ENCODE data around the gene SCAMP4.

SCAMP4 gene, protein sequence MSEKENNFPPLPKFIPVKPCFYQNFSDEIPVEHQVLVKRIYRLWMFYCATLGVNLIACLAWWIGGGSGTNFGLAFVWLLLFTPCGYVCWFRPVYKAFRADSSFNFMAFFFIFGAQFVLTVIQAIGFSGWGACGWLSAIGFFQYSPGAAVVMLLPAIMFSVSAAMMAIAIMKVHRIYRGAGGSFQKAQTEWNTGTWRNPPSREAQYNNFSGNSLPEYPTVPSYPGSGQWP

DNA sequence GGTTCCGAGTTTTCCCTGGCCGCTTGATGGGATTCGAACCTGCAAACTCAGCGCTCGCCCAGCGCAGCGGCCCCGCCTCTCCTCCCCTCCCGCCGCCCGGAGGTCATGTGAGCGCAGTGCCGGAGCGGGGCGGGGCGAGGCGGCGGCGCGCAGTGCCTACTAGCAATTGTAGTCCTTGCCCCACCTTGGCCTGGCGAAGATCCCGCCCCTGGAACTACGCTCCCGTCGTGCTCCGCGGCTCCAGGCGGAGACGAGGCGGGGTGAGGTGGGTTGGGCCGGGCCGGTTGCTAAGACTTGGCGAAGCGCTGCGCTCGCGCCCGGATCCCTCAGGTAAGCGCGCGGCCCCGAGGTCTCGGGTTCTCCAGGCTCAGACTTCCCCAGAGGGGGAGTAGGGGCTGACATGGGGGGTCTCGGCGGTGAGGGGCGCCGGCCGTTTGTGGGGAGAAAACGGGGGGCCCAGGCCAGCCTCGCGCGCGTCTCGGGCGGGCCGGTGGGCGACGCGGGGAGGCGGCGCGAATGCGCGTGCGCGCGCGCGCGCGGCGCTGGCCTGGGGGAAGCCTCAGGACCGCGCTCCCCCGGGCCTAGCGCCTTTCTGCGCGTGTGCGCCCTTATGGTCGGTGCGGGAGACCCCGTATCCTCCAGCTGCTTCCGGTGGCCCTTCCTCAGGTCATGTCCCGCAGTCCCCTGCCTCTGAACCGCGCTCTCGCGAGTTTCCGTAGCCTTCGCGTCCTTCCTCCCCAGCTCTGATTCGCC lies at the start of gene SCAMP4, which contains the start of gene ADAT3:
SCAMP4 (plus strand) TSS at position 290 of the 753 bp plus-strand sequence. CDS start 9,621 bp downstream, outside the sequence.
ADAT3 (plus strand) TSS at position 290 of the 753 bp plus-strand sequence. CDS start 6,649 bp downstream, outside the sequence.
- in situ Hi-C loops (cut with HindIII; ENCODE audit: low sequenced_read_pairs) = no loop called here

DNA sequence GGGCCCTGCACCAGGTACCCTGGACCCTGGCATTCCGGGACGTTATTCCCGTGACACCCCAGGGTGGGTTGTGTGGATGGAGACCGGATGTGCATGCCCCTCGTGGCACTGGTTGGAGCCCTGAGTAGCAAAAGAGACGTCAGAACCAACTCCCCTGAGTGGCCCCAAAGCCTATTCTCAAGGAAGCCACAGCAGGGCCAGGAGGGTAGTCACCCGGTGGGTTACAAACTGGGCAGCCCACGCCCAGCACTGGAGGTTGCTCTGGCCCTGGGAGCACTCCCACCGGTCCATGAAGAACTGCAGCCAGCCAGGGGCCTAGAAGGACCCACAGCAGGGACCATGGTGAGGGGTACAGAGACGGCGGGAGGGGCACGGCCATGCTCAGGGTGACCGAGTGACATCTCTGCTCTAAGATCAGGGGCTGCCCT lies 49.4 kb upstream of the SCAMP4 start:
- in situ Hi-C loops (cut with HindIII; ENCODE audit: low sequenced_read_pairs) = no loop called here

DNA sequence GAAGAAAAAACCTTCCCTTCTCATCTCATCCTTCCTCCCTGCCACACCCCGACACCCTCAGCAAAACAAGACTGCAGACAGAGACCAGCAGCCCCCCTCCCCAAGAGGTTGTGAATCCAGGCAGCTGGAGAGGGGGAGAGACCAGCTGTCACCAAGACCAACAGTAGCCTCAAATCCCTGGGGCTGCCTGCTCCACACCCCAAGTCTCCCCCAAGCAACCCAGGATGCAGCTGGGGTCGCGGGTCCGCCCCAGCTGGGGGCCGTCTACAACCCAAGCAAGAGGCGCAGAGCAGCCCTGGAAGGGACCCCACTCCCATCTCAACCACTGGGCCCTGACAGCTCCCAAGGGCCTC lies 48.9 kb upstream of the SCAMP4 start:
- in situ Hi-C loops (cut with HindIII; ENCODE audit: low sequenced_read_pairs) = no loop called here

DNA sequence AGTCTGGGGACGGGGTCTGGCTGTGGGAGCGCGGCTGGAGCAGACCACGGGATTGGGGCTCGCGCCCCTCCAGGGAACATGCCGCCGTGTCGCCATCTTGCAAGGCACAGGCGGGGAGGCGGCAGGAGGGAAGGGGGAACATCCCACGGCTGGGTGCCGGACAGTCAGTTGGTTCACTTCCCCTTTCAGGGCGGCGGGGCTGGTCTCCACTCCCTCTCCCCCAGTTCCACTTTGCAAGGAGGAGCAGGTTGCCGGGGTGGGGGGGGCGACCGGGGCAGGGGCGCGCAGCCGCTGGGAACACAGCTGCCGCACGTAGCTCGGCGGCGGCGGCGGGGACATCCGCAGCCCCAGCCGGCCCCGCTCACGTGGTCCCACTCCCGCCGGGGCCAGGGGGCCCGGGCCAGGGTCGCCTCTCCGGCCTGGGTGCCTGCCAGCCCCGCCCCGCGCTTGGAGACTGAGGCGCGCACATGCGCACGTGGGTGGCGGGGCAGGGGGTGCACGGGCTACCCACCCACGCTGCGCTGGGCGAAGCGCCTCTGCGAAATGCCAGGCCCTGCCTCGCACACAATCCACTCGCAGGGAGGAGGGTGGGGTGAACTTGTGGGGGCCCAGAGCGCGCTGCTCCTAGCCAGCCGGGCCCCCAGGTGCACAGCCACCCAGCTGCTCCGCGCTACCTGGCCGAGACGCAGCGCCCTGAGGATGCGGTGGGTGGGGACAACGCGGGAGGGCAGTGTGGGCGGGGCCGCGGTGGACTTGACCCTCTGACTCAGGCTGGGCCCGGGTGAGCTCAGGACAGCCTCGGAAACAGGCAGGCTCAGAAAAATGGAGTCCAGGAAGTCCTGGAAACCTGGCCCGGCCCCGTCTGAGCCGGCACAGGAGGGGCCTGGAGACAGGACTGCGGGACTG lies 48.2 kb upstream of the SCAMP4 start:
- in situ Hi-C loops (cut with HindIII; ENCODE audit: low sequenced_read_pairs) = no loop called here

DNA sequence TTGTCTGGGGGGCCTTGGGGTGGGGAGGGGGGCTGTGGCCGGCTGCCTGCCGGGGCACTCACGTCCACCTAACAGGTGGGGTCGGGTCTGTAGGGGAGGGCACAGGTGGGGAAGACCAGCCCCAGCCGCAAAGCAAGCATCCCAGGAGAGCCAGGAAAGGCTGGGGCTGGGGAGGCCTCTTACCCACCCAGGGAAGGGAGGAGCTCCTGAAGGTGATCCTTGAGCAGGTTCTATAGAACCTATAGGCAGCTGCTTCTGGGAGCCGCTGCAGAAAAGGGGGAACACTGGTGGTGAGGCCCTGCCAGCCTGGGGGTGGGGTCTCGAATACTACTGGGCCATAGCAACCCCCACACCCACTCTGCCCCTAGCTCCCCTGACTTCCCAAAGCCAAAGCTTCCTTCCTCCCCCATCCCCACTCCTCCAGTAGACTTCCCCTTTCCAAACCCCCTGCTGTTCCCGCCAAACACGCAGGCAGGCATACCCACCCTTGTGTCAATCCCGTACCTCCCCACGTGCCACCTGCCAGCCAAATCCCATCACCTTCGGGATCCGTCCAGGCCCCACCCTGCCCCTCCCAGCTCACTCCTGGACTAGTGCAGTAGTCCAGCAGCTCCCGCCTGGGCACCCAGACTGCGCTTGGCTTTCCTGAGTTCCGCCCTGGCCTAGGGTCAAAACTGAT lies 47.4 kb upstream of the SCAMP4 start:
- in situ Hi-C loops (cut with HindIII; ENCODE audit: low sequenced_read_pairs) = no loop called here

DNA sequence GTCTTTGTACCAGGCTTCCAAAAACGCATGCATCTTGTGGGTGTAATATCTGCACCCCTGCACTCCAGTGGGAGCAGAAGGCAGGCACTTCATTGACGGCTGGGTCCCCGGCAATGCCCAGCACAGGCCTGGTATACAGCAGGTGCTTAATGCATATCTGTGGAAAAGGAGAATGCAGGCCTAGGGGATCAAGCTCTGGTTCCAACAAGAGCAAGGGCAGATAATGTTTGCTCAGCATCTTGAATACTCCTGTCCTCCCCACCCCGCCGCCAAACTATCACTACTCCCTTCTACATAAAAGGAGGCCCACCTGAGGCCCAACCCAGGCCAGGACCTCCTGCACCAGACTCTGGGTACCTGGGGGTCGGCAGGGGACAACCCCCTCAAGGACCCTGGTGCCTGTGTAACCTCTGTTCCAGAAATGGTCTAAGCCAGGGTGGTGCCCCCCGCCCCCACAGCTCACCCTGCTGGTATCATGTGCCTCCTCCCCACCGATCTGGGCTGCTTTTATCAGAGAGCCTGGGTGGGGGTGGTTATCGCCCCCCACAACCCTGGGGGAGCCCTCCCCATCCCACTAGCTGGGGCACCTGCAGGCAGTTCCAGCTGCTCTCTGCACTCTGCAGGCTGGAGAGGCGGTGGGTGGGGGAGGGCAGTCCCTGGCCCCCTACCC lies 46.7 kb upstream of the SCAMP4 start:
- in situ Hi-C loops (cut with HindIII; ENCODE audit: low sequenced_read_pairs) = no loop called here

DNA sequence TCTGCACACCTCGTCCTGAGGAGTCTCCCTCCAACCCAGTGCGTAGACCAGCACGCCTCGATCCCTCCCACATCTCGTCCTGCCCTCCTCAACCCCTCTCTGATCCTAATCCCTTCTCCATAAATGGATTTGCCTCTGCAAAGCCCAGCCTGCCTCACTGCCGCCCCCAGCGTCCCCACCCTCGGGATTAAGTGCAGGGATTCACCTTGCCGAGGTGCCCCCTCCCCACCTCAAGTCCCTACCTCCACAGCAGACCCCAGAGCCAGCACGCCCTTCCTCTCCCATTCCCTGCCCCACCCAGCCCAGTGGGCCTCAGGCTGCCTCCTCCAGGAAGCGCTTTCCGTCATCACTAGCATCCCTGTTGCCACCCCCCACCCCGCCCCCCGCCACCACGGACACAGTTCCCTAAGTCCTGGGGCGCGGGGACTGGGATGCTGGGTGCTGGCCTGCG lies 45.8 kb upstream of the SCAMP4 start:
- in situ Hi-C loops (cut with HindIII; ENCODE audit: low sequenced_read_pairs) = no loop called here

DNA sequence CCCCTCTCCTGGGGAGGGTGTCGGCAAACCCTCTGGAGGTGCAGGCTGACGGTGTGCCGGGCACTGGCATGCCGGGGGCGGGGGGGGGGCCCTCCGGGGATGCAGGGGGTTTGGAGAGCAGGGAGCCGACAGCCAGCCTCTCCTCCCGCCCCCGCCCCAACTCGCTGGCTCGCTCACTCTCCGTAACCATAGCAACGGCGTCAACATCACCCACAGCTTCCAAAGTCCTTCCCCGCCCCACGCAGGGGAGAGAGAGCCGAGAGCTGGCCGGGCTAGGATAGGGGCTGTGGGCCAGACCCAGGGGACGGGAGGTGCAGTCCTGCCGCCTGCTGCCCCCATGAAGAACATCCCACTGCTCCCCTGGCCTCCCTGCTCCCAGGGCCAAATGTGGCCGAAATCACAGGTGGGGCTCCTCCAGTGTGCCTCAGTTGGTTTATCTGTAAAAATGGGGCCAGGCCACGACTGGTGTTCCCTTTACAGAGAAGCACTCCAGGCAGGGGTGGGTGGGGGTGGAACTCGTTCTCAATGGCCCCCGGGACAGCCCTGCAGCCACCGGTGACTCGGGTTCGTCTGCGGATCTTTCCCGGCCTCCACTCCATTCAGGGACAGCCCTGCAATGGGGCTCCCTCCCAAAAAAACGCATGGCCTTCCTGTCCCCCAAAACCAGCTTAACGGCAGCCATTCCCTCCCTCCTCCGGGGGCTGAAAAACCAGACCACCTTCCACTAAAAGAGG lies 45.0 kb upstream of the SCAMP4 start:
- in situ Hi-C loops (cut with HindIII; ENCODE audit: low sequenced_read_pairs) = no loop called here

DNA sequence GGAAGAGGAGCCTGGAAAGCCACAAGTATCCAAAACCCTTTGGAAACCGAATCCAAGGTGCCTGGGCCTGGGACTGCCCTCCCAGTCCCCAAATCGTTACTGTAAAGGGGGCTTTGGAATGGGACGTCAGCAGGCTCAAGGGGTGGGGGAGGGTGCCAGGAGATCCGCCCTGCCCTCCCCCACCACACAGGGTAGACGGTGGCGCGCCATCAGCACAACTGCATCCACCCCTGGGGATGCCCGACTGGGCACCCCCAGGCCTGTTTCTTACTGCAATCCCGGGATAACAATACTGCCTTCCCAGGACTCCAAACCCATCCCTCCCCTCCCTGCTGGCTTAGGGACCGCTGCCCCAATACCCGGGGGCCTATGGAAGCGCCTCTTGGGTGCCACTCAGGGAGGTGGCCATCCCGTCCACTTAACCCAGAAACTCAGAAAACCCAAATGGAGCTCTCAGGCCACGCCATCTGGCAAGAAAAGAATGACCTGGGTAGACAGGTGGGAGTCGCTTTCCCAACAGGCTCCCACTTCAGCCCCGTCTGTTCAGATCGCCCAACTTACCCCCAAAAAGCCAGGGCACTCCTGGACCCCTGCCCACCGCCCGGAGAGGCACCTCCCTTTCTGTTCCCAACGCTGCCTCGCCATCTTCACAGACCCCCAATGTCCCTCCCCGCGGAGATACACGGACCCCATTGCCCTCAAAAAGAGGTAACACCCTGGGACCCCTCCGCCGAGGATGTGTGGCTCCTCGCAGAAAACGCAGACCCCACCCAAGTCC lies 44.2 kb upstream of the SCAMP4 start:
- in situ Hi-C loops (cut with HindIII; ENCODE audit: low sequenced_read_pairs) = no loop called here

DNA sequence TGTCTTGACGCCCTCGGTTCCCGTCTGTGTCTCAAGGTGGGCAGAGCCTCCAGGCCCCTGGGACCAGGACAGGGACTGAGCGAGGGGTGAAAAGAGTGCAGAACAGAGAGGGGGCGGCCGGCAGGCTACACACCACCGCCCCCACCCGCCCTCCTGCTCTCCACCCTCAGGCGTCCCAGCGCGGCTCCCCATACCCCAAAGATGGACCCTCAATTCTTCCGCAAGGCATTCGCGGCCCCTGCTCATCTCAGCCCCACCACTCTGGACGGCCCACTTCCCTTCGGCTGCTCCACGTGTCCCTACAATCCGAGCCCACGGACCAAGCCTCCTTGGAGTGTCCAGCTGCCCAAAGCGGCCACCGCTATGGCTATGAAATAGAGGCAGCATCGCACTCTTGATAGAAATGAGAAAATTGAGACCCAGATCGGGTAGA lies 43.6 kb upstream of the SCAMP4 start:
- in situ Hi-C loops (cut with HindIII; ENCODE audit: low sequenced_read_pairs) = no loop called here

DNA sequence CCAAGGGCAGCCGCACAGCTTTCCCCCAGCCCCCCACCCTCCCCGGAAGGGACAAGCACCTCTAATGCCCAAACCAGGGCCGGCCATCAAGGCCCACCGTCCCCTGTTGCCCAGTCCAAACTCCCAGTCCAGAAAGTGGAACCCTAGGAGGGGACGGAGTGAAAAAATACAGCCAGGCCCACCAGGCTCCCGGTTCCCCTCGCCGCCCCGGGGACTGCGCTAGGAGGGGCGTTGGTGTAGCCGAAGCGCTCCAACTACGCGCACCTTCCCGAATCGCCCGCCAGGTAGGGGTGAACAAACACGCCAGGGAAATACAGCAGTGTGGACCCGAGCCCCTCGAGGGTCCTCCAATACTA lies 43.2 kb upstream of the SCAMP4 start:
- in situ Hi-C loops (cut with HindIII; ENCODE audit: low sequenced_read_pairs) = no loop called here

DNA sequence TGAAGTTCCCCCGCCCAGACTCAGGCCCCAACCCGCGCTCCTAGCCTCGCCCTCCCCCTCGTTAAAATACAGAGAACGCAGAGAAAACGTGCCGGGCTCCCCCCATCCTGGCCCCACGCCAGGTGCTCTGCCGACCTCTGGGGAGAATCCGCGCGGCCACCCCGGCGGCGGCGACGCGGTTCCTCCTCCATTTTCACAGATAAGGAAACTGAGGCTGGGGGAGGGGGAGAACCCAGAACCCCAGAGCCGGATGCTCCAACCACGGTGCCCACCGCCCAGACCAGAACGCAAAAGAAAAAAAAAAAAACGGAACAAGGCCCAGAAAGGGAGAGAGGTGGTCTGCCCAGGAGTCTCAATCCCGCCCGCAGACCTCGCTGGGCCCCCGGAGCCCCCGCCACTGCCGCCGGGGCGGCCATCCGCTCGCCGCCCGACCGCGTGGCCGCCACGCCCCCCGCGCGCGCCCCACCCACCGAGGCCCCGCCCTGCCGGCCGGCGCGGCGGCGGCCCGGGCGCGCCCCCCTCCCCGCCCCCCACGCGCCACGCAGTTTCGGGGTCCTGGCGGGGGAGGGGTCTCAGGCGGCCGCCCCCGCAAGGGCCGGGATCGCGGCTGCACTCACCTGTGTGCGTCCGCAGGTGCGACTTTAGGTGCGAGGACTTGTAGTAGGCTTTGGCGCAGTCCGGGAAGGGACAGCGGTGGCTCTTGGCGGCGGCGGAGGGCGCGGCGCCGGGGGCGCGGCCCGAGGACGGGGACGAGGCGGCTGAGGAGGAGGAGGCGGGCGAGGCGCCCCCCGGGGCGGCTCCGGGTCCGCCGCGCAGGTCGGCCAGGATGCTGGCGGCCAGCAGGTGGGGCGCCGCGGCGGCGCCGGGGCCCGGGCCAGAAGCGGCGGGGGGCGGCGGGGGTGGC lies 42.5 kb upstream of the SCAMP4 start:
- in situ Hi-C loops (cut with HindIII; ENCODE audit: low sequenced_read_pairs) = no loop called here

DNA sequence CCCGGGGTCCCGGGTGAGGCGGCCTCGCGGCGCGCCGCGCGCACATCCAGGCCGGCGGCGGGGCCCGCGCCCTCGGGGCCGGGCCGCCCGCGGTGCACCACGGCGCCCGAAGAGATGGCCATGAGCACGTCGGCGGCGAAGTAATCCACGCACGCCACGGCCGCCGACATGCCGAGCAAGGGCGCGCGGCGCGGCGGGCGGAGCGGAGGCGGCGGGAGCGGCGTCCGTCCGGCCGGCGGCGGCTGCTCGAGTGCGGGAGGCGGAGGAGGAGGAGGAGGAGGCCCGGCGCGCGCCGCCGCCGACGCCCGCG lies 41.9 kb upstream of the SCAMP4 start, which contains the start of gene KLF16:
KLF16 (minus strand) TSS at position 252 of the 310 bp plus-strand sequence; CDS start at position 170, 82 bp downstream.
- in situ Hi-C loops (cut with HindIII; ENCODE audit: low sequenced_read_pairs) = no loop called here

DNA sequence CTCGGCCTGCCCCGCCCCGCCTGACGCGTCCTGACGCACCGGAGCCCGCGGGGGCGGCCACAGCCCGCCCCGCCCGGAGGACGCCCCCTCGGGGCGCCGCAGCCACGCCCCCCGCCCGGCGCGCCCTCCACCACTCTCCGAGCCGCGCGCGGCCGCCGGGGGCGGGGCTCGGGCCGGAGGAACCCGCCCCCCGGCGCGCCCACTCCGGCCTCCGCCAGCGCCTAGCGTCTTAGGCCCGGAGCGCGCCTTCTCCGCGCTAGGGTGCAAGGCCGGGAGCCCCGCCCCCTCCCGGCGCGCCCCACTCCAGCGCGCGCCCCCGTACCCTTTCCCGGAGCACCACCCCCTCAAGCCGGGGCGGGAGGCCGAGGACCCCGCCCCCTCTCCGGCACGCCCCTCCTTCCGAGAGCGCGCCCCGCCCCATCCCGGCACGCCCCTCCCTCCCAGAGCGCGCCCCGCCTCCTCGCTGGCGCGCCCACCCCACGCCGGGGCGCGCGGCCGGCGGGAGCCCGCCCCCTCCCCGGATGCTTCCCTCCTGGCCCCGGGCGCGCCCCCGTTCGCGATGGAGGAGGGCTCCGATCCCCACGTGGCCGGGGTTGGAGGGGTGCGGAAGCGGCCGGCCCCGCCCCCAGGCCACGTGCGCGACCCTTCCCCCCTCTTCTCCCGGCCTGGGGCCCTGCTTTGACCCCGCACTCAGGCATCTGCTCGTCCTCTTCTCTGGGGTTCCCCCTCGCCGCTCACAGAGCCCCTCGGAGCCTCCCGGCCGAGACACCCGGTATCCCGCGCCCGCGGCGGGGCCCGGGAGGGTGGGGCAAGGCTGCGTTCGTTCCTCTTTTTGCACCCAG lies 41.3 kb upstream of the SCAMP4 start:
- in situ Hi-C loops (cut with HindIII; ENCODE audit: low sequenced_read_pairs) = no loop called here

DNA sequence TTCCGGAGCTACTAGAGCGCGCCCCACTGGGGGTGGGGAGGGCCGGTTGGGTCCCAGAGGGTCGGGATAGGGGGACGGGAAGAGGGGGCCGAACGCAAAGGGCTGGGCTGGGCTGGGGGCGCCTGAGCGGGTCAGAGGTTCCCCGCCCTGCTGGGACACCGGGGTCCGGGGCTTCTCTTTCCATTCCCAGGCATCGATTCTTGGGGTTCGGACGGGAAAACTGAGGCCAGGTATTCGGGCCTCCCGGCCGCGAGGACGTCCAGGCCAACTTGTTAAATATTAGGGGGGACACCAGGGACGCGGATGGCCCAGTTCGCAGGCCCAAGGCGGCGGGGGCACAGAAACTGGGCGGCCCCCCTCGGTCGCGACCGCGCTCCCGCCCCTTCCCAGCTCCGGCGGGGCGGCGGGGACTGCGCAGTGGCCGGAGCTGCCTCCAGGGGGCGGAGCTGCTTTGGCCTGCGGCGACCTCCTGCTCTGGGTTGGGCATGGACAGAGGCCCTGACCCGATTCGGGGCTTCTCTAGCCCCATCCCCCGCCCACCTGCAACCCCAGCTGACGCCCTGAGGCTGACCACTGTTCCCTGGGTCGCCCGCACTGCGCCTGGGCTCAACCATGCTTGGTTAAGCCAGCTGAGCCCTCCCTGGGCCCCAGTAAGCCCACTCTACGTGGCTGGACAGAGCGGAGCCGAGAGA lies 40.6 kb upstream of the SCAMP4 start:
- in situ Hi-C loops (cut with HindIII; ENCODE audit: low sequenced_read_pairs) = no loop called here

All from endothelial cell of hepatic sinusoid (primary cell).